SK-N-SH (cell line): ENCODE measurements around the gene IL11. TPM values are rescaled to one million over a fixed set of nuclear protein-coding genes. Genes with fewer than 3 reads are reported as not detected.

ENCODE experiments used
- CTCF ChIA-PET: fragments of 300-600, 350-600 bp; formaldehyde crosslinking; extraction: SDS; loops from one replicate; lab custom pipeline; 2021; lab: Yijun Ruan, JAX
- POLR2A ChIA-PET: fragments of 350-600 bp; sonication (Branson Sonifier 250); formaldehyde crosslinking; extraction: SDS; loops from one replicate; lab custom pipeline; 2020; ENCODE audit warnings: antibody characterized with exemption, inconsistent platforms; lab: Yijun Ruan, JAX
- DNase-seq: peaks from one replicate; pipeline ENCODE4 v3.0.0; 2012
- H2AFZ ChIP-seq: fragments of 200-600 bp; sonication (generic); 2 replicates; pipeline ENCODE4 v1.8.1; 2016; ENCODE audit warnings: antibody characterized with exemption, mild to moderate bottlenecking, low read depth
- H3F3A ChIP-seq: fragments of 200-600 bp; sonication (generic); replicated peaks from 2 replicates; pipeline ENCODE3; 2016; ENCODE audit warnings: antibody characterized with exemption, mild to moderate bottlenecking; ENCODE audit not compliant: insufficient read depth
- H3K27ac ChIP-seq, 2 experiments: fragments of 200-500 bp in 1 of 2; fragments of 200-600 bp in 1 of 2; sonication (Bioruptor generic) in 1 of 2; sonication (generic), shearing (Covaris generic) in 1 of 2; 2 replicates each; pipeline versions ENCODE4 v1.5.1 to v1.6.1; 2014 to 2016; ENCODE audit warnings: low read depth in 2 of 2, inconsistent platforms in 1 of 2, low read length in 1 of 2, mild to moderate bottlenecking in 1 of 2, mixed read lengths in 1 of 2
- H3K27me3 ChIP-seq: fragments of 200-600 bp; sonication (generic), shearing (Covaris generic); 2 replicates; pipeline ENCODE4 v1.6.1; 2016; ENCODE audit warnings: mixed run types; ENCODE audit not compliant: insufficient read depth
- H3K36me3 ChIP-seq, 2 experiments: fragments of 200-500 bp in 1 of 2; fragments of 200-600 bp in 1 of 2; sonication (Bioruptor generic) in 1 of 2; sonication (generic) in 1 of 2; replicated peaks in 1 of 2; 2 replicates each; pipeline versions ENCODE3 to v1.5.1; 2014 to 2016; ENCODE audit warnings: low read length in 1 of 2, mild to moderate bottlenecking in 1 of 2; ENCODE audit not compliant: insufficient read depth in 2 of 2, control insufficient read depth in 1 of 2
- H3K4me1 ChIP-seq, 2 experiments: fragments of 200-500 bp in 1 of 2; fragments of 200-600 bp in 1 of 2; sonication (Bioruptor generic) in 1 of 2; sonication (generic), shearing (Covaris generic) in 1 of 2; 2 replicates each; pipeline versions ENCODE4 v1.5.1 to v1.6.1; 2014 to 2016; ENCODE audit warnings: low read depth in 1 of 2, low read length in 1 of 2, mixed run types in 1 of 2; ENCODE audit not compliant: insufficient read depth in 2 of 2, control insufficient read depth in 1 of 2
- H3K4me2 ChIP-seq: fragments of 200-600 bp; sonication (generic), shearing (Covaris generic); 2 replicates; pipeline ENCODE4 v1.6.1; 2017; ENCODE audit warnings: mixed run types
- H3K4me3 ChIP-seq, 2 experiments: fragments of 200-500 bp in 1 of 2; fragments of 200-600 bp in 1 of 2; sonication (Bioruptor generic) in 1 of 2; sonication (generic), shearing (Covaris generic) in 1 of 2; 2 replicates each; pipeline versions ENCODE4 v1.5.1 to v1.8.1; 2014 to 2016; ENCODE audit warnings: low read depth in 2 of 2, inconsistent platforms in 1 of 2, low read length in 1 of 2, mild to moderate bottlenecking in 1 of 2, mixed read lengths in 1 of 2, moderate library complexity in 1 of 2
- H3K79me2 ChIP-seq: fragments of 200-600 bp; sonication (generic); 2 replicates; pipeline ENCODE4 v1.8.1; 2017; ENCODE audit warnings: mild to moderate bottlenecking; ENCODE audit not compliant: insufficient read depth
- H3K9ac ChIP-seq: fragments of 200-600 bp; sonication (generic); 2 replicates; pipeline ENCODE4 v1.6.1; 2017; ENCODE audit warnings: mixed run types
- H3K9me2 ChIP-seq: fragments of 200-600 bp; sonication (generic); 2 replicates; pipeline ENCODE4 v1.6.1; 2017; ENCODE audit warnings: mixed run types
- H3K9me3 ChIP-seq: fragments of 200-600 bp; sonication (generic); 2 replicates; pipeline ENCODE4 v1.6.1; 2017; ENCODE audit warnings: mixed run types, mild to moderate bottlenecking, moderate library complexity
- H4K20me1 ChIP-seq: fragments of 200-600 bp; sonication (generic); 2 replicates; pipeline ENCODE4 v1.6.1; 2017; ENCODE audit warnings: mild to moderate bottlenecking, mixed run types; ENCODE audit not compliant: insufficient read depth
- CHD2 ChIP-seq: fragments of 150-350 bp; IDR thresholded peaks from 2 replicates; pipeline ENCODE4 v1.6.1; 2018; ENCODE audit warnings: low read length; ENCODE audit not compliant: partially characterized antibody
- ELF1 ChIP-seq: IDR thresholded peaks from 2 replicates; pipeline ENCODE4 v1.4.0; 2012
- EP300 ChIP-seq, 2 experiments: IDR thresholded peaks; 2 replicates each; pipeline versions ENCODE4 v1.4.0 to v1.6.1; 2012; ENCODE audit warnings: borderline replicate concordance in 1 of 2, low read depth in 1 of 2, low read length in 1 of 2
- FOSL2 ChIP-seq: IDR thresholded peaks from 2 replicates; pipeline ENCODE4 v1.4.0; 2012; ENCODE audit warnings: low read depth, mild to moderate bottlenecking, moderate library complexity, borderline replicate concordance
- MEF2A ChIP-seq: IDR thresholded peaks from 2 replicates; pipeline ENCODE4 v1.4.0; 2012; ENCODE audit warnings: low read depth, borderline replicate concordance
- NFIC ChIP-seq: IDR thresholded peaks from 2 replicates; pipeline ENCODE4 v1.4.0; 2012; ENCODE audit warnings: borderline replicate concordance
- NRF1 ChIP-seq: IDR thresholded peaks from 2 replicates; pipeline ENCODE4 v1.6.1; 2012; ENCODE audit warnings: low read depth, mild to moderate bottlenecking, low read length
- RCOR1 ChIP-seq: fragments of 150-350 bp; IDR thresholded peaks from 2 replicates; pipeline ENCODE4 v1.6.1; 2017; ENCODE audit warnings: antibody characterized with exemption, low read length
- RFX5 ChIP-seq: IDR thresholded peaks from 2 replicates; pipeline ENCODE4 v1.6.1; 2012; ENCODE audit warnings: mild to moderate bottlenecking, improper control_type of control experiment, low read length
- RXRA ChIP-seq: IDR thresholded peaks from 2 replicates; pipeline ENCODE4 v1.4.0; 2012; ENCODE audit warnings: low read depth, mild to moderate bottlenecking, borderline replicate concordance
- SIN3A ChIP-seq: IDR thresholded peaks from 2 replicates; pipeline ENCODE4 v1.6.1; 2012; ENCODE audit warnings: low read depth, mild to moderate bottlenecking, low read length, moderate library complexity, borderline replicate concordance
- TCF12 ChIP-seq: IDR thresholded peaks from 2 replicates; pipeline ENCODE4 v1.4.0; 2012
- TEAD4 ChIP-seq: IDR thresholded peaks from 2 replicates; pipeline ENCODE4 v1.4.0; 2012; ENCODE audit warnings: mild to moderate bottlenecking, borderline replicate concordance; ENCODE audit not compliant: insufficient read depth
- YY1 ChIP-seq: IDR thresholded peaks from 2 replicates; pipeline ENCODE4 v1.4.0; 2012; ENCODE audit warnings: low read depth, mild to moderate bottlenecking
- WGBS: methylation state at CpG from one replicate; pipeline ENCODE4 v1.1.6; 2017; ENCODE audit warnings: low lambda C conversion rate; 5-methylcytosine and 5-hydroxymethylcytosine counted together
- polyA plus RNA-seq, 3 experiments: library from polyadenylated mRNA; depleted of rRNA; stranded (reverse); fragments of >200 nt; gene quantifications; 2 replicates each; pipeline ENCODE4 v1.2.3, GENCODE V29; 2012
- TF ChIP-seq, protein P1 (sequence below): fragments of 200-600 bp; sonication (generic); IDR thresholded peaks from 2 replicates; pipeline ENCODE4 v1.6.1; 2017; ENCODE audit warnings: antibody characterized with exemption, mild to moderate bottlenecking, moderate library complexity
- TF ChIP-seq, protein P2 (sequence below): fragments of 150-350 bp; IDR thresholded peaks from 2 replicates; pipeline ENCODE4 v1.6.1; 2016; ENCODE audit warnings: mild to moderate bottlenecking, low read depth, low read length
- TF ChIP-seq, protein P3 (sequence below): IDR thresholded peaks from 2 replicates; pipeline ENCODE4 v1.4.0; 2012; ENCODE audit warnings: low read depth, borderline replicate concordance
- TF ChIP-seq, protein P4 (sequence below): IDR thresholded peaks from 2 replicates; pipeline ENCODE4; 2012
- TF ChIP-seq, protein P5 (sequence below): fragments of 150-350 bp; IDR thresholded peaks from 2 replicates; pipeline ENCODE4 v1.6.1; 2017; ENCODE audit warnings: antibody characterized with exemption, low read length, low read depth, borderline replicate concordance

The IL11 gene
- polyA plus RNA-seq, 1 of the 3 experiments (the other 2 are of a cell fraction): 13.2 TPM

DNA sequence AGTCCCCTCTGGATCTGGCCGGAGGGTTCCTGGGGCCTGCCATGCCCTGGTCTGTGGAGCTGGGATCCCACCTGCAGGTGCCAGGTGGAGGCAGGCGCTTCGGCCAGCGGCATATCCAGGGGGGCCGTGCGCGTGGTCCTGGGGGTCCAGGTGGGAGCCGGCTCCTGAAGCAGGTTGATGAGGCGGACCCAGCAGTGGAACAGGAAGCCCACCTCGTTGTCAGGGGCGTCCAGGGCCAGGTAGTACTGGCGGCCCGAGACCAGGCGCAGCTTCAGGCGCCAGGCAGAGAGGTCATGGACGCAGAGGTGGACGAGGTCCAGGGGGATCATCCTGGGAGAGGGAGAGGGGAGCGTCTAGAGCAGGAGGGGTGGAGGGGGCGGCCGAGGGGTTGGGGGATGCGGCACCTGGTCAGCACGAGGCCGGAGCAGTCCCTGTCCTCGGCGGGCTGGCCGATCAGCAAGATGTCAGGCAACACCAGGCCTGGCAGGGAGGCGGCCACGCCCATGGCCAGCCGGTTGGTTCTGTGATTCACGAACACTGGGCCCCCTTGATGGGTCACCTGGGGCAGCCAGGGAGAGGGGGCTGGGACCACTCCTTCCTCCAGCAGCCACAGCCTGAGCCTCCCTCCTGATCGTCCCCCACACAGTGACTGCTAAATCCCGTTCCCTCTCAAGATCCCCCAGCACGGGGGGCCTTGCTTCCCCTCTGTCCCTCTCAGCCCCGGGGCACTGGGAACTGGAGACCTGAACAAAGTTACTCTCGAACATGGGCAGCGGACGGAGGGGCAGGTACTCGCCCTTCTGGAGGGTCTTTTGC, 7.9 kb downstream of the IL11 start:
- Histone ChIP-seq H3K36me3 (peaks cover 0 to 4% of the 10 kb centered on the region in 2 experiments), H4K20me1 (no peaks in the 10 kb centered on the region), H3K9me2 (no peaks in the 10 kb centered on the region), H3K27ac (no peak overlapping the region), H3K4me2 (no peak overlapping the region), H3K79me2 (no peaks in the 10 kb centered on the region), H3K9ac (no peak overlapping the region), H2AFZ (no peak overlapping the region), H3F3A (peaks cover 8% of the 10 kb centered on the region), H3K27me3 (no peaks in the 10 kb centered on the region), H3K9me3 (no peaks in the 10 kb centered on the region), H3K4me1 (peaks cover 0 to 4% of the 10 kb centered on the region in 2 experiments; a peak in 1 of 4 replicates), H3K4me3 (no peak overlapping the region)
- DNase-seq: no peak
- TF ChIP-seq, protein P1, sequence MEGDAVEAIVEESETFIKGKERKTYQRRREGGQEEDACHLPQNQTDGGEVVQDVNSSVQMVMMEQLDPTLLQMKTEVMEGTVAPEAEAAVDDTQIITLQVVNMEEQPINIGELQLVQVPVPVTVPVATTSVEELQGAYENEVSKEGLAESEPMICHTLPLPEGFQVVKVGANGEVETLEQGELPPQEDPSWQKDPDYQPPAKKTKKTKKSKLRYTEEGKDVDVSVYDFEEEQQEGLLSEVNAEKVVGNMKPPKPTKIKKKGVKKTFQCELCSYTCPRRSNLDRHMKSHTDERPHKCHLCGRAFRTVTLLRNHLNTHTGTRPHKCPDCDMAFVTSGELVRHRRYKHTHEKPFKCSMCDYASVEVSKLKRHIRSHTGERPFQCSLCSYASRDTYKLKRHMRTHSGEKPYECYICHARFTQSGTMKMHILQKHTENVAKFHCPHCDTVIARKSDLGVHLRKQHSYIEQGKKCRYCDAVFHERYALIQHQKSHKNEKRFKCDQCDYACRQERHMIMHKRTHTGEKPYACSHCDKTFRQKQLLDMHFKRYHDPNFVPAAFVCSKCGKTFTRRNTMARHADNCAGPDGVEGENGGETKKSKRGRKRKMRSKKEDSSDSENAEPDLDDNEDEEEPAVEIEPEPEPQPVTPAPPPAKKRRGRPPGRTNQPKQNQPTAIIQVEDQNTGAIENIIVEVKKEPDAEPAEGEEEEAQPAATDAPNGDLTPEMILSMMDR: no peak
- TF ChIP-seq, protein P2, sequence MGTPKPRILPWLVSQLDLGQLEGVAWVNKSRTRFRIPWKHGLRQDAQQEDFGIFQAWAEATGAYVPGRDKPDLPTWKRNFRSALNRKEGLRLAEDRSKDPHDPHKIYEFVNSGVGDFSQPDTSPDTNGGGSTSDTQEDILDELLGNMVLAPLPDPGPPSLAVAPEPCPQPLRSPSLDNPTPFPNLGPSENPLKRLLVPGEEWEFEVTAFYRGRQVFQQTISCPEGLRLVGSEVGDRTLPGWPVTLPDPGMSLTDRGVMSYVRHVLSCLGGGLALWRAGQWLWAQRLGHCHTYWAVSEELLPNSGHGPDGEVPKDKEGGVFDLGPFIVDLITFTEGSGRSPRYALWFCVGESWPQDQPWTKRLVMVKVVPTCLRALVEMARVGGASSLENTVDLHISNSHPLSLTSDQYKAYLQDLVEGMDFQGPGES: no peak
- TF ChIP-seq CHD2: no peak
- TF ChIP-seq RXRA: no peak
- TF ChIP-seq, protein P3, sequence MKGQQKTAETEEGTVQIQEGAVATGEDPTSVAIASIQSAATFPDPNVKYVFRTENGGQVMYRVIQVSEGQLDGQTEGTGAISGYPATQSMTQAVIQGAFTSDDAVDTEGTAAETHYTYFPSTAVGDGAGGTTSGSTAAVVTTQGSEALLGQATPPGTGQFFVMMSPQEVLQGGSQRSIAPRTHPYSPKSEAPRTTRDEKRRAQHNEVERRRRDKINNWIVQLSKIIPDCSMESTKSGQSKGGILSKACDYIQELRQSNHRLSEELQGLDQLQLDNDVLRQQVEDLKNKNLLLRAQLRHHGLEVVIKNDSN: no peak
- TF ChIP-seq MEF2A: no peak
- no peak for TF ChIP-seq YY1
- no peak for TF ChIP-seq RCOR1
- no peak for TF ChIP-seq ELF1
- TF ChIP-seq RFX5: no peak
- TF ChIP-seq, protein P4, sequence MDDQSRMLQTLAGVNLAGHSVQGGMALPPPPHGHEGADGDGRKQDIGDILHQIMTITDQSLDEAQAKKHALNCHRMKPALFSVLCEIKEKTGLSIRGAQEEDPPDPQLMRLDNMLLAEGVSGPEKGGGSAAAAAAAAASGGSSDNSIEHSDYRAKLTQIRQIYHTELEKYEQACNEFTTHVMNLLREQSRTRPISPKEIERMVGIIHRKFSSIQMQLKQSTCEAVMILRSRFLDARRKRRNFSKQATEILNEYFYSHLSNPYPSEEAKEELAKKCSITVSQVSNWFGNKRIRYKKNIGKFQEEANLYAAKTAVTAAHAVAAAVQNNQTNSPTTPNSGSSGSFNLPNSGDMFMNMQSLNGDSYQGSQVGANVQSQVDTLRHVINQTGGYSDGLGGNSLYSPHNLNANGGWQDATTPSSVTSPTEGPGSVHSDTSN: no peak
- TF ChIP-seq TEAD4: no peak
- no peak for TF ChIP-seq NFIC
- TF ChIP-seq SIN3A: no peak
- TF ChIP-seq NRF1: no peak
- no peak for TF ChIP-seq EP300 (IDR thresholded peaks at IDR 0.05; ENCODE audit: borderline replicate concordance in 1 of 2, low read depth in 1 of 2, low read length in 1 of 2)
- TF ChIP-seq, protein P5, sequence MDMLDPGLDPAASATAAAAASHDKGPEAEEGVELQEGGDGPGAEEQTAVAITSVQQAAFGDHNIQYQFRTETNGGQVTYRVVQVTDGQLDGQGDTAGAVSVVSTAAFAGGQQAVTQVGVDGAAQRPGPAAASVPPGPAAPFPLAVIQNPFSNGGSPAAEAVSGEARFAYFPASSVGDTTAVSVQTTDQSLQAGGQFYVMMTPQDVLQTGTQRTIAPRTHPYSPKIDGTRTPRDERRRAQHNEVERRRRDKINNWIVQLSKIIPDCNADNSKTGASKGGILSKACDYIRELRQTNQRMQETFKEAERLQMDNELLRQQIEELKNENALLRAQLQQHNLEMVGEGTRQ: no peak
- no peak for TF ChIP-seq TCF12
- TF ChIP-seq FOSL2: no peak
- ChIA-PET POLR2A (interaction anchor here (1.4 kb wide), 1 partner anchor 45 kb away, joined by 5 read pairs; the partner anchor contains the start of gene UBE2S), CTCF (interaction anchor here (0.6 to 2.0 kb wide), 3 partner anchors 22 to 221 kb away, joined by 3 to 8 read pairs (median 4); partner anchors contain the start of gene TMEM238)
- 85% methylated on average over 28 of the region's 38 CpGs for WGBS
